Measurements from ENCODE around the gene GABBR2. TPM values are rescaled to one million over a fixed set of nuclear protein-coding genes. Genes with fewer than 3 reads are reported as not detected.

The GABBR2 gene
- total RNA-seq, 2 donors from 2014 or later = not detected

DNA sequence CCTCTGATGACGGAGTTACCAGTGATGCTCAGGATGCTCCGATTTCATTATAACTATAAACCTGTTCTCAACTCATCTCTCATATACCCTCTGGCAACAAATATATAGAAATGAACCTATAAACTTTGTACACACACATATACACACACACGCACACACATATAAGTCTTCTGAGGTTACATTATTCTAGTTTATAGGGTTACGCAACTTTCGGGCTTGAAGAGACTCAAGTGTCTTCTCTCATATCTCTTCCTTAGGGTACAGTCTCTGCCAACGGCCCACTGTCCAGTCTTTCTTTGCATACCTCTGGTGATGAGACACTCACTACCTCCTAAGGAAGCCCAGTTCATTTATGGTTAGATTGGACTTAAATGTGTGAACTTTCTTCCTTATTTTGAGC, 383.9 kb downstream of the GABBR2 start:
- Histone ChIP-seq H3K36me3 (replicated peaks in 1 of 2; ENCODE audit: insufficient read depth in 1 of 2, low read depth in 2 of 2) (no peaks in the 10 kb centered on the region), H3K27me3 (no peaks in the 10 kb centered on the region), H3K27ac (no peak overlapping the region), H3K9me3 (no peaks in the 10 kb centered on the region), H3K4me3 (no peak overlapping the region), H3K4me1 (no peaks in the 10 kb centered on the region)
- no peak for DNase-seq
- no peak for TF ChIP-seq POLR2A (IDR thresholded peaks at IDR 0.05)
- TF ChIP-seq, protein P1, sequence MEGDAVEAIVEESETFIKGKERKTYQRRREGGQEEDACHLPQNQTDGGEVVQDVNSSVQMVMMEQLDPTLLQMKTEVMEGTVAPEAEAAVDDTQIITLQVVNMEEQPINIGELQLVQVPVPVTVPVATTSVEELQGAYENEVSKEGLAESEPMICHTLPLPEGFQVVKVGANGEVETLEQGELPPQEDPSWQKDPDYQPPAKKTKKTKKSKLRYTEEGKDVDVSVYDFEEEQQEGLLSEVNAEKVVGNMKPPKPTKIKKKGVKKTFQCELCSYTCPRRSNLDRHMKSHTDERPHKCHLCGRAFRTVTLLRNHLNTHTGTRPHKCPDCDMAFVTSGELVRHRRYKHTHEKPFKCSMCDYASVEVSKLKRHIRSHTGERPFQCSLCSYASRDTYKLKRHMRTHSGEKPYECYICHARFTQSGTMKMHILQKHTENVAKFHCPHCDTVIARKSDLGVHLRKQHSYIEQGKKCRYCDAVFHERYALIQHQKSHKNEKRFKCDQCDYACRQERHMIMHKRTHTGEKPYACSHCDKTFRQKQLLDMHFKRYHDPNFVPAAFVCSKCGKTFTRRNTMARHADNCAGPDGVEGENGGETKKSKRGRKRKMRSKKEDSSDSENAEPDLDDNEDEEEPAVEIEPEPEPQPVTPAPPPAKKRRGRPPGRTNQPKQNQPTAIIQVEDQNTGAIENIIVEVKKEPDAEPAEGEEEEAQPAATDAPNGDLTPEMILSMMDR (IDR thresholded peaks at IDR 0.05) = no peak
- WGBS, 2 donors = 75 to 84% methylated on average over 6 of the region's 6 CpGs
- ATAC-seq = no peak
- intact Hi-C loops (cut with DNase I) = no loop called here

DNA sequence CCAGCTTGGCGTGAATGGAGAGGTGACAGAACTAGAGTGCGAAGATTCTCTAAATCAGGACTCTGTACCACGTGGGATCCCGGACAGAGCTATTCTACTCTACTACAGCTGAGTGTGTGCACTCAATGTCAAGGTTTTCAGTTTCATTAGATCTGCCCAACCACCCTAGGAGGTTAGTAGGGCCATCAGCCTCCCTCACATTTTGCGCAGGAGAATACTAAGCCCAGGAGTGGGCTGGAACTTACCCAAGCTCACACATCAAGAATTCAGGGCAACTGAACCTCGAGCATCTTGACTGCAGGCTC, 385.0 kb downstream of the GABBR2 start:
- Histone ChIP-seq H3K27me3 (no peaks in the 10 kb centered on the region), H3K27ac (no peak overlapping the region), H3K9me3 (no peaks in the 10 kb centered on the region), H3K4me1 (no peaks in the 10 kb centered on the region), H3K36me3 (replicated peaks in 1 of 2; ENCODE audit: insufficient read depth in 1 of 2, low read depth in 2 of 2) (no peaks in the 10 kb centered on the region), H3K4me3 (no peak overlapping the region)
- ATAC-seq (no peak), DNase-seq (no peak)
- TF ChIP-seq, protein P1 (IDR thresholded peaks at IDR 0.05) = no peak
- TF ChIP-seq POLR2A (IDR thresholded peaks at IDR 0.05) = no peak
- 77 to 95% methylated on average over 4 to 6 of the region's 6 CpGs for WGBS, 2 donors
- intact Hi-C loops (cut with DNase I) = no loop called here

DNA sequence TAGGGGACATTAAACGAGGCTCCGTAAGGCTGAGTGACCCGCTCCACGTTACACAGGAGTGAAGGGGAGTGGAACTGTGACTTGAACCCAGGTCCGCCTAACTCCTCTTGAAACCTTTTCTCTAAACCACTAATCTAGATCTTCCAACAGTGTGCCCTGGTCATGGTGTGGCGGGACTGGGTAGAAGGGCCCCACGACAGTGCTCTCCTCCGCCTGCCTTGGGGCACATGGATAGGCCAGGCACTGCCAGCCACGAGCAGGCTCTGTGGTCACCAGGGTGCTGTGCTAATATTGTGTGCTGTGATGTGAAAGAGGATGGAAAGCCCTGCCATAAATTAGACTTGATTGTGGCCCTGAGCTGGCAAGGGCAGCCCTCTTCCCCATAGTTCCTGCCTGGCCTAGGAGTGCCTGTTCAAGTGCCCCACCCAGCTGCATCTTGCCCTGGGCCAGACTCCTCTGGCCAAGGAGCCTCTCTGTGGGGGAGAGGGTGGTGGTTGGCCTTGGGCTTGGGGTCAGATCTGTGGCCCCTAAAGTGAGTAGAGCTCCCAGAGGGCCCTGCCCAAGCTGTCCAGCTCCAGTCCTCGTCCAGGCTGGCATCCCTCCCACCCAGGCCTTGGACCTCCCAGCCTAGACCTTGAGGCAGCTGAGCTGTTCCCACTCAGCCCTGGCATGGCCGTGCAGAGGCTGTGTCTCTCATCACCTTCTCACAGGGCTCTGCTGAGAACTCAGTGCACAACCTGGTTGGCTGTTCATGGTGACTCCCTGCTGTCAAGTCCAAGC, 385.5 kb downstream of the GABBR2 start:
- no peaks in the 10 kb centered on the region for H3K36me3 ChIP-seq (replicated peaks in 1 of 2; ENCODE audit: insufficient read depth in 1 of 2, low read depth in 2 of 2)
- ATAC-seq (no peak), DNase-seq (peak in 2 of 4 donors; percentile 30 to 68)
- TF ChIP-seq, protein P1 (IDR thresholded peaks at IDR 0.05) = no peak
- TF ChIP-seq POLR2A (IDR thresholded peaks at IDR 0.05) = no peak
- intact Hi-C loops (cut with DNase I) = no loop called here
- no peaks in the 10 kb centered on the region for H3K27me3 ChIP-seq
- whole genome bisulfite sequencing, 2 donors = 83% methylated on average over 6 to 11 of the region's 11 CpGs
- no peak overlapping the region for H3K27ac ChIP-seq
- H3K9me3 ChIP-seq = no peaks in the 10 kb centered on the region
- no peaks in the 10 kb centered on the region for H3K4me1 ChIP-seq
- H3K4me3 ChIP-seq = no peak overlapping the region

DNA sequence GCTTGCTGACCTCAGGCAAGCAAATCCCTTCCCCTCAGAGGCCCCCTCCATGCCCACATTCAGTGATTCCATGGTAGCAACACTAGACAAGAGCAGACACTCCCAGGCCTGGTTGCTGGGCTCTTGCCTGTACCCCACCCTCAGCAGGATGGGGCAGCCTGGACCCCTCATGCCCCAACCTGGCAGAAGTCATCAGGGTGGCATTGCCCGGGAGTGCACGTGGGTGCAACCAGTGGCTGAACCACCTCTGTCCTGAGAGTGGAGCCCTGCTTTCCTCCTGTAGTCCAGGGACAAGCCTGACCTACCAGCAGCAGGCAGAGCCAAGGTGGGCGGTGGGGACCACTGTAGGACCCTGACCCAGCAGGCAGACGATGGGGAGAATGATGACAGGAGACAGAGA, 387.5 kb downstream of the GABBR2 start:
- Histone ChIP-seq H3K36me3 (replicated peaks in 1 of 2; ENCODE audit: insufficient read depth in 1 of 2, low read depth in 2 of 2) (no peaks in the 10 kb centered on the region), H3K27ac (no peak overlapping the region), H3K9me3 (no peaks in the 10 kb centered on the region), H3K27me3 (no peaks in the 10 kb centered on the region), H3K4me1 (no peaks in the 10 kb centered on the region), H3K4me3 (no peak overlapping the region)
- intact Hi-C loops (cut with DNase I) = no loop called here
- DNase-seq = no peak
- no peak for ATAC-seq
- TF ChIP-seq POLR2A (IDR thresholded peaks at IDR 0.05) = no peak
- TF ChIP-seq, protein P1 (IDR thresholded peaks at IDR 0.05) = no peak
- WGBS, 2 donors = 94% methylated on average over 2 to 4 of the region's 4 CpGs

DNA sequence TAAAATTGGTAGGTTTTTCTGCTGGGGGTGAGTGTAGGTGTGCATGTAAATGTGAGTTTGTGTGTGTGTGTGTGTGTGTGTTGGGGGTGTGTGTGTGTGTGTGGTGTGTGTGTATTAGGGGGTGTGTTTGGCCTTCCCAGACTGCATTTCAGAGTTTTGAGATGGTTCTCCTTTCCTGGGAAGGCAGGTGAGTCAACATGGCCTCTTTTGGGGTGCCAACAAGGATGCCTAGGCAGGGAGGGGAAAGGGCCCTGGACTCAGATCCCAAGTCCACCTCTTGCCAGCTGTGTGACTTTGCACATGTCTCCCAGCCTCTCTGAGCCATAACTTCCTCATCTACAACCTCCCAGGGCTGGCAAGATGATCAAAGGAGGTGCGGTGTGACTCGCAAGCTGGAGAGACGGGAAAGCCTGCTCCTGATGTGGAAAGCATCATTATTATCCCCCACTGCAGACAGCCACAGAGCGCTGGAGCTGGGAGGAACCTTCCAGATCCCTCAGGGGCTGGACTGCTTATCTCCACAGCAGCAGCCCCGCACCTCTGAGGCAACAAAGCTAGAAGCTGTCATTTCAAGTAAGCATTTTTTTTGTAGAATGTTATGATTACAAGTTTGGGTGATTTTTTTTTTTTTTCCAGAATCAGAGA, 389.8 kb downstream of the GABBR2 start:
- no peak for DNase-seq
- H3K36me3 ChIP-seq (replicated peaks in 1 of 2; ENCODE audit: insufficient read depth in 1 of 2, low read depth in 2 of 2) = no peaks in the 10 kb centered on the region
- H3K27me3 ChIP-seq = no peaks in the 10 kb centered on the region
- no peaks in the 10 kb centered on the region for H3K9me3 ChIP-seq
- no peaks in the 10 kb centered on the region for H3K4me1 ChIP-seq
- no peak overlapping the region for H3K27ac ChIP-seq
- intact Hi-C loops (cut with DNase I) = no loop called here
- TF ChIP-seq POLR2A (IDR thresholded peaks at IDR 0.05) = no peak
- TF ChIP-seq, protein P1 (IDR thresholded peaks at IDR 0.05) = no peak
- ATAC-seq = no peak
- no peak overlapping the region for H3K4me3 ChIP-seq
- WGBS, 2 donors = 83 to 89% methylated on average over 5 of the region's 5 CpGs
